Right lobe of liver (tissue), 4 donors: Measurements from ENCODE around the gene CAMTA1.
"Not testable (repeated sequence)": the region's sequence is repeated elsewhere in the genome, so short reads cannot be mapped to it uniquely, and the experiment has no call there.

Source experiments
- CTCF ChIP-seq, 4 donors: fragments of 200-600 bp in 3 of 4; fragments of 450-650 bp in 1 of 4; IDR thresholded peaks; one replicate each; pipeline versions ENCODE4 v1.5.1 to v1.8.0; 2016 to 2022; ENCODE audit warnings: antibody characterized with exemption in 4 of 4, mild to moderate bottlenecking in 2 of 4
- POLR2A ChIP-seq: fragments of 450-650 bp; IDR thresholded peaks from one replicate; pipeline ENCODE4 v1.6.1; 2017; ENCODE audit warnings: antibody characterized with exemption, mild to moderate bottlenecking
- donor health status: DM: no; HTN: no; CAD: no.
- donor health status: DM: no; HTN: no; CAD: no.
- donor health status: DM: no; HTN: yes; CAD: no.

DNA sequence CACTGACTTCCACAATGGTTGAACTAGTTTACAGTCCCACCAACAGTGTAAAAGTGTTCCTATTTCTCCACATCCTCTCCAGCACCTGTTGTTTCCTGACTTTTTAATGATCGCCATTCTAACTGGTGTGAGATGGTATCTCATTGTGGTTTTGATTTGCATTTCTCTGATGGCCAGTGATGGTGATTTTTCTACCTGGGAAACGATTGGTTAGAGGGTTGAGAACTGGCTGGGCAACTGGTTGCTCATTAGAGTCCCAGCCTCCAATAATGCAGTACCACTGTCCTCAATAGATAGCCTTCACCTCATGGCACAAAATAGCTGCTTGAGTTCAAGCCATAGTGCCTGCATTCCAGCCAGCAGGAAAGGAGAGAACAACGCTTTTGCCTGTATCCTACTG lies 596.5 kb downstream of the CAMTA1 start:
- TF ChIP-seq CTCF (IDR thresholded peaks at IDR 0.05); POLR2A: not testable (repeated sequence)
